Renal cortex interstitium (tissue), 11 donors: ENCODE results near the gene ELAVL1. TPM values are rescaled to one million over a fixed set of nuclear protein-coding genes. Genes with fewer than 3 reads are reported as not detected.

Source experiments
- DNase-seq, 11 donors: peaks; one replicate each; pipeline ENCODE4 v3.0.0-alpha.2; 2013; ENCODE audit warnings: low read depth in 9 of 11, low spot score in 4 of 11; ENCODE audit errors: extremely low read depth in 1 of 11
- polyA plus RNA-seq, 3 donors: library from polyadenylated mRNA; unstranded; fragments of 120-200 nt; gene quantifications; one replicate each; pipeline ENCODE4 v1.2.1, GENCODE V29; 2013; ENCODE audit not compliant: insufficient read length in 3 of 3

The ELAVL1 gene
- polyA plus RNA-seq, 3 donors: 79.8 to 92.2 (median 92.0) TPM

- no peak for DNase-seq
Observed at GRCh38 chr19:7979011-7979410, 26.4 kb downstream of the ELAVL1 start.

GRCh38 chr19:7978179-7978825 lies 27.1 kb downstream of the ELAVL1 start:
- DNase-seq: no peak

- no peak for DNase-seq
Observed at GRCh38 chr19:7977723-7978040, 27.8 kb downstream of the ELAVL1 start.

- DNase-seq: no peak
Observed at GRCh38 chr19:7977021-7977722, 28.3 kb downstream of the ELAVL1 start.

- DNase-seq: no peak
Observed at GRCh38 chr19:7976461-7976860, 29.0 kb downstream of the ELAVL1 start.

- no peak for DNase-seq
Observed at GRCh38 chr19:7975037-7975436, 30.4 kb downstream of the ELAVL1 start.

GRCh38 chr19:7973883-7974282 lies 31.6 kb downstream of the ELAVL1 start:
- DNase-seq: no peak

- no peak for DNase-seq
Observed at GRCh38 chr19:7971553-7972520, 33.6 kb downstream of the ELAVL1 start.

- peak in 4 of 11 donors; percentile 21 to 46 (median 34) for DNase-seq
Observed at GRCh38 chr19:7970716-7971448, 34.6 kb downstream of the ELAVL1 start.

- DNase-seq: no peak
Observed at GRCh38 chr19:7969555-7969939, 35.9 kb downstream of the ELAVL1 start.

GRCh38 chr19:7968796-7969554 lies 36.5 kb downstream of the ELAVL1 start:
- DNase-seq: no peak

GRCh38 chr19:7968008-7968795 lies 37.2 kb downstream of the ELAVL1 start:
- DNase-seq: no peak

GRCh38 chr19:7965921-7966665 lies 39.3 kb downstream of the ELAVL1 start:
- no peak for DNase-seq

- DNase-seq: no peak
Observed at GRCh38 chr19:7965259-7965841, 40.1 kb downstream of the ELAVL1 start.

- DNase-seq: no peak
Observed at GRCh38 chr19:7963566-7963965, 41.9 kb downstream of the ELAVL1 start.

- no peak for DNase-seq
Observed at GRCh38 chr19:7962644-7963268, 42.7 kb downstream of the ELAVL1 start.
